22Rv1 (cell line): ENCODE data around the gene C12orf60.

Source experiments
- ZFX ChIP-seq: fragments of 450-650 bp; IDR thresholded peaks from 2 replicates; pipeline ENCODE4 v1.6.1; 2017; ENCODE audit warnings: antibody characterized with exemption, borderline replicate concordance
- TF ChIP-seq, protein P1 (sequence below): fragments of 450-650 bp; IDR thresholded peaks from 2 replicates; pipeline ENCODE4 v1.5.1; 2017; ENCODE audit warnings: mild to moderate bottlenecking

DNA sequence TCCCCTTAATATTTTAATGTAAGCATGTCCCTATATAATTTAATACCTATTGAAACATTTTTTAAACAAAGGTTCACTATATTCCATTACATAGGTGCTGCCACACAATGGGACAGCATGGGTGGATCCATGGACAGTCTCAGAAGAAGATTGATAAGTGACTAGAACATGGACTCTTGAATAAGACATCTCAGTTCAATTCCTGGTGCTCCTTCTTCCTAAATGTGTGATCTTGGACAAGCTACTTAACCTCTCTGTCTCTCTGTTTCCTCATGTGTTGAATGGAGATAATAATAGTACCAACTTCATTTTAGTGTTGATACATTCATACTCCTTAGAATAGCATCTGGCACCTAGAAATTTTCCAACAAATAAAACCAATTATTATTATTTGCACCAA is 40.9 kb downstream of the C12orf60 start:
- TF ChIP-seq, protein P1, sequence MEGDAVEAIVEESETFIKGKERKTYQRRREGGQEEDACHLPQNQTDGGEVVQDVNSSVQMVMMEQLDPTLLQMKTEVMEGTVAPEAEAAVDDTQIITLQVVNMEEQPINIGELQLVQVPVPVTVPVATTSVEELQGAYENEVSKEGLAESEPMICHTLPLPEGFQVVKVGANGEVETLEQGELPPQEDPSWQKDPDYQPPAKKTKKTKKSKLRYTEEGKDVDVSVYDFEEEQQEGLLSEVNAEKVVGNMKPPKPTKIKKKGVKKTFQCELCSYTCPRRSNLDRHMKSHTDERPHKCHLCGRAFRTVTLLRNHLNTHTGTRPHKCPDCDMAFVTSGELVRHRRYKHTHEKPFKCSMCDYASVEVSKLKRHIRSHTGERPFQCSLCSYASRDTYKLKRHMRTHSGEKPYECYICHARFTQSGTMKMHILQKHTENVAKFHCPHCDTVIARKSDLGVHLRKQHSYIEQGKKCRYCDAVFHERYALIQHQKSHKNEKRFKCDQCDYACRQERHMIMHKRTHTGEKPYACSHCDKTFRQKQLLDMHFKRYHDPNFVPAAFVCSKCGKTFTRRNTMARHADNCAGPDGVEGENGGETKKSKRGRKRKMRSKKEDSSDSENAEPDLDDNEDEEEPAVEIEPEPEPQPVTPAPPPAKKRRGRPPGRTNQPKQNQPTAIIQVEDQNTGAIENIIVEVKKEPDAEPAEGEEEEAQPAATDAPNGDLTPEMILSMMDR = no peak
- TF ChIP-seq ZFX = no peak
